ENCODE results near the gene KDM4B.
"Not testable (repeated sequence)": the region's sequence is repeated elsewhere in the genome, so short reads cannot be mapped to it uniquely, and the experiment has no call there.

The KDM4B gene

GRCh38 chr19:5154799-5155426 lies 186.0 kb downstream of the KDM4B start:
- no peak for DNase-seq

- no peak for DNase-seq
These were observed 186.8 kb downstream of the KDM4B start for GRCh38 chr19:5155586-5156210.

- DNase-seq = no peak
These were observed 187.5 kb downstream of the KDM4B start for GRCh38 chr19:5156231-5156986.

GRCh38 chr19:5157186-5157585 lies 188.3 kb downstream of the KDM4B start:
- no peak for DNase-seq

GRCh38 chr19:5158549-5159134 lies 189.7 kb downstream of the KDM4B start:
- not testable (repeated sequence) for DNase-seq

GRCh38 chr19:5160158-5160795 lies 191.4 kb downstream of the KDM4B start:
- DNase-seq = not testable (repeated sequence)

GRCh38 chr19:5164845-5165696 lies 196.2 kb downstream of the KDM4B start:
- DNase-seq = not testable (repeated sequence)

- no peak for DNase-seq
These were observed 196.7 kb downstream of the KDM4B start for GRCh38 chr19:5165697-5166019.

- no peak for DNase-seq
These were observed 197.3 kb downstream of the KDM4B start for GRCh38 chr19:5166262-5166661.

- DNase-seq = no peak
These were observed 201.4 kb downstream of the KDM4B start for GRCh38 chr19:5170329-5170745.

- DNase-seq = no peak
These were observed 202.8 kb downstream of the KDM4B start for GRCh38 chr19:5171711-5172110.

- DNase-seq = no peak
These were observed 204.1 kb downstream of the KDM4B start for GRCh38 chr19:5172859-5173630.

GRCh38 chr19:5173993-5174392 lies 205.1 kb downstream of the KDM4B start:
- no peak for DNase-seq

GRCh38 chr19:5177745-5178450 lies 209.0 kb downstream of the KDM4B start:
- no peak for DNase-seq

GRCh38 chr19:5178841-5179240 lies 209.9 kb downstream of the KDM4B start:
- DNase-seq = no peak

GRCh38 chr19:5179256-5179655 lies 210.3 kb downstream of the KDM4B start:
- DNase-seq = no peak

GRCh38 chr19:5181329-5181728 lies 212.4 kb downstream of the KDM4B start:
- no peak for DNase-seq

GRCh38 chr19:5182751-5183150 lies 213.8 kb downstream of the KDM4B start:
- no peak for DNase-seq

GRCh38 chr19:5183616-5184015 lies 214.7 kb downstream of the KDM4B start:
- no peak for DNase-seq

- DNase-seq = no peak
These were observed 216.0 kb downstream of the KDM4B start for GRCh38 chr19:5184930-5185329.
